HS-27A (cell line): ENCODE measurements around the gene MRPL45.

Experiments used
- DNase-seq: peaks from one replicate; pipeline ENCODE4 v3.0.0-alpha.2; 2012; ENCODE audit warnings: low read depth, missing footprints

The MRPL45 gene

GRCh38 chr17:38349097-38349730 is 52.2 kb downstream of the MRPL45 start:
- DNase-seq, result peak; percentile 35

GRCh38 chr17:38350035-38350434 is 53.1 kb downstream of the MRPL45 start:
- DNase-seq, result no peak

GRCh38 chr17:38351412-38352222 is 54.6 kb downstream of the MRPL45 start, which contains the start of gene SOCS7:
Gene SOCS7 (plus strand): TSS chr17:38351844. CDS start chr17:38352053, 209 bp downstream.
- no peak for DNase-seq

- DNase-seq, result no peak
Observed at GRCh38 chr17:38352245-38353085, 55.5 kb downstream of the MRPL45 start.

- no peak for DNase-seq
Observed at GRCh38 chr17:38353086-38353604, 56.2 kb downstream of the MRPL45 start.

- DNase-seq, result no peak
Observed at GRCh38 chr17:38353668-38354067, 56.7 kb downstream of the MRPL45 start.

GRCh38 chr17:38354466-38354865 is 57.5 kb downstream of the MRPL45 start:
- no peak for DNase-seq

GRCh38 chr17:38355251-38355650 is 58.3 kb downstream of the MRPL45 start:
- no peak for DNase-seq

- DNase-seq, result no peak
Observed at GRCh38 chr17:38357486-38358123, 60.6 kb downstream of the MRPL45 start.

GRCh38 chr17:38358586-38359513 is 61.9 kb downstream of the MRPL45 start:
- DNase-seq, result no peak

GRCh38 chr17:38361694-38362465 is 64.9 kb downstream of the MRPL45 start:
- DNase-seq, result no peak

- DNase-seq, result no peak
Observed at GRCh38 chr17:38363016-38363415, 66.0 kb downstream of the MRPL45 start.

- no peak for DNase-seq
Observed at GRCh38 chr17:38364741-38365140, 67.8 kb downstream of the MRPL45 start.

- no peak for DNase-seq
Observed at GRCh38 chr17:38369124-38369886, 72.3 kb downstream of the MRPL45 start.
